ENCODE results near the gene GZMM.

DNA sequence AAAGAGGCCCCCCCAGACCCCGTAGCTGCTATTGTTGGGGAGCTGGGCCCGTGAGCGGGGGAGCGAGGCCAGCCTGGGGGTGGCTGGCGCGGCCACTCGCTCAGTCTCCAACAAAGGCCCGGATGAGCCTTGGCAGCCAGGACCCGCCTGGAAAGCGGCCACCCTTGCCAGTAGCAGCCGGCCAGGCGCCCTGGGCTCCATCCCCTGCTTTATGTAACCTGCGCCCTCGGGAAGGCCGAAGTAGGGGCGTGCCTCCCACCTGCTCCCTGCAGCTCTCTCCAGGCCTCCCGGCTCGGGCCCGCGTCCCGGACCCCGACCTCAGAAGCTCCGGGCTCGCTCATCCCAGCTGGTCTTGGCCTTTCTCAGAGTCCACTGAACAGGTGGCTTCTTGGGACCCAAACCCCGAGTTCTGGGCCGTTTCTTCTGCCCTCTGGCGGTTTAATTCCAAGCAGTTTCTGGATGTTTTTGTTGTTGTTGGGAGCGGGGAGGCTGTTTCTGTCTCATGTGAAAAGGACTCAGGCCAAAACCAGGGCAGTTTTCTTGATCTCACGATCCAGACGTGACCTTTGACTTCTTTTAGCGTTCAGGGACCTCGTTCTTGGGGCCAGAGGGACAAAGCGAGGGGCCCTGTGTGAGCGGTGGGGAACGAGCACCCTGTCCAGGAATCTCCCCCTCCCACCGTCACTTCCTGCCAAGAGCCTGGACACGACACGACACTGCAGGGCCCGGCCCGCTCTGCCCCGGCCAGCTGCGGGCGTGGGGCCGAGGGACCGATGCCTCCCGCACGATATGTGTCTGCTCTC, 11.1 kb upstream of the GZMM start:
- TF ChIP-seq ZNF677 (tag by site-specific recombination; IDR thresholded peaks at IDR 0.05) (no peak), BCL11A (tag by site-specific recombination; IDR thresholded peaks at IDR 0.05; ENCODE audit: low read depth) (no peak), RBAK (tag by site-specific recombination; IDR thresholded peaks at IDR 0.05) (no peak), ZNF426 (tag by site-specific recombination; IDR thresholded peaks at IDR 0.05) (no peak), ZNF707 (tag by site-specific recombination; IDR thresholded peaks at IDR 0.05) (no peak), GLI4 (tag by site-specific recombination; IDR thresholded peaks at IDR 0.05) (no peak), SP3 (tag by site-specific recombination; IDR thresholded peaks at IDR 0.05) (peak; percentile 5; the same call in 1 of the 2 replicates), CTCF (tag by site-specific recombination; IDR thresholded peaks at IDR 0.05) (peak; percentile 40), ZNF10 (tag by site-specific recombination; IDR thresholded peaks at IDR 0.05) (no peak), MYNN (tag by site-specific recombination; IDR thresholded peaks at IDR 0.05; ENCODE audit: borderline replicate concordance) (no peak)
- TF ChIP-seq, protein P1, sequence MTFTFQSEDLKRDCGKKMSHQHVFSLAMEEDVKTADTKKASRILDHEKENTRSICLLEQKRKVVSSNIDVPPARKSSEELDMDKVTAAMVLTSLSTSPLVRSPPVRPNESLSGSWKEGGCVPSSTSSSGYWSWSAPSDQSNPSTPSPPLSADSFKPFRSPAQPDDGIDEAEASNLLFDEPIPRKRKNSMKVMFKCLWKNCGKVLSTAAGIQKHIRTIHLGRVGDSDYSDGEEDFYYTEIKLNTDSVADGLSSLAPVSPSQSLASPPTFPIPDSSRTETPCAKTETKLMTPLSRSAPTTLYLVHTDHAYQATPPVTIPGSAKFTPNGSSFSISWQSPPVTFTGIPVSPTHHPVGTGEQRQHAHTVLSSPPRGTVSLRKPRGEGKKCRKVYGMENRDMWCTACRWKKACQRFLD (tag by site-specific recombination; IDR thresholded peaks at IDR 0.05): no peak
- TF ChIP-seq, protein P2, sequence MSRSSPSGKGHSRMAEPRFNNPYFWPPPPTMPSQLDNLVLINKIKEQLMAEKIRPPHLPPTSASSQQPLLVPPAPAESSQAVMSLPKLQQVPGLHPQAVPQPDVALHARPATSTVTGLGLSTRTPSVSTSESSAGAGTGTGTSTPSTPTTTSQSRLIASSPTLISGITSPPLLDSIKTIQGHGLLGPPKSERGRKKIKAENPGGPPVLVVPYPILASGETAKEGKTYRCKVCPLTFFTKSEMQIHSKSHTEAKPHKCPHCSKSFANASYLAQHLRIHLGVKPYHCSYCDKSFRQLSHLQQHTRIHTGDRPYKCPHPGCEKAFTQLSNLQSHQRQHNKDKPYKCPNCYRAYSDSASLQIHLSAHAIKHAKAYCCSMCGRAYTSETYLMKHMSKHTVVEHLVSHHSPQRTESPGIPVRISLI (tag by site-specific recombination; IDR thresholded peaks at IDR 0.05): no peak
